HG03039 (cell line): Measurements from ENCODE around the gene DDAH2.

Source experiments
- ATAC-seq: cut with Tn5 transposase; IDR thresholded peaks from one replicate; pipeline ENCODE4 v1.9.1; 2021; ENCODE audit warnings: mild to moderate bottlenecking, moderate library complexity; ENCODE audit not compliant: unreplicated experiment

Gene DDAH2

DNA sequence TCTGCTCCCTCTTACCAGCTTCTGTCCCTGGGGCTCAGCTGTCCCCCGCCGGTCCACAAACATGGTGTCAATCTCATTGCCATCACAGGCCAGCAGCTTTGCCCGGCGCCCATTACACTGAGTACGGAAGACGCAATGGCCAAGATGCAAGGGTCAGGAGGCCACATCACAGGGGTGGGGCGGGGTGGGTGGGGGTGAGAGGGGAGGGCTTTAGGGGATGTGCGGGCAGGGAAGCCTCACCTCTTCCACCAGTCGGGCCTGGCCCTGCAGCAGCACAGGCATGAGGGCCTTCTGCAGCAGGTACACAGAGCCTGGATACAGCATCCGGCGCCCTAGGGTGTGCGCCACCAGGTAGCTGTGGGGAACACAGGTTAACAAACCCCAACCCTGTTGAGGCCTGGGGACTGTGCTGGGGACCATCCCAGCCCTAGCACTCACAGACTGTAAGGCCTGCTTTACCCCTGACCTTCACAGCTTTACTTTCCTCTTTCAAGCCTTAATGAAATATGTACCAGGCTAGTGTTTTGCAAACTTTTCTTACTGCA, 37.5 kb downstream of the DDAH2 start:
- ATAC-seq, result no peak

DNA sequence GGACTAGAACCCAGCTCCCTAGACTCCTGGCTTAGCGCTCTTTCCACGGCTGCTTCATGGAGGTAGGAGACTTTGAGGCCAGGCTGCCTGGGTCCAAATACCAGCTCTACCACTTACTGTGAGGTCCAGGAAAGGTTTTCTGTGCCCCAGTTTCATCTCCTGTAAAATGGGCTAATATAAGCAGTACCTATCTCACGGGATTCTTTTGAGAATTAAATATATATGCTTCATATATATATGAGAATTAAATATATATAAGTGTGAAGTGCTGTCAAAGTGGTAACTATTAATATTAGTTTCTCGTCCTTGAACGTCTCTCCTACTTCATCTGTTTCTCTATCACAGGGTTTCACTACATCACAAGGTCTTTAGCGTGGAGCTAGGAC, 38.0 kb downstream of the DDAH2 start:
- ATAC-seq, result no peak

DNA sequence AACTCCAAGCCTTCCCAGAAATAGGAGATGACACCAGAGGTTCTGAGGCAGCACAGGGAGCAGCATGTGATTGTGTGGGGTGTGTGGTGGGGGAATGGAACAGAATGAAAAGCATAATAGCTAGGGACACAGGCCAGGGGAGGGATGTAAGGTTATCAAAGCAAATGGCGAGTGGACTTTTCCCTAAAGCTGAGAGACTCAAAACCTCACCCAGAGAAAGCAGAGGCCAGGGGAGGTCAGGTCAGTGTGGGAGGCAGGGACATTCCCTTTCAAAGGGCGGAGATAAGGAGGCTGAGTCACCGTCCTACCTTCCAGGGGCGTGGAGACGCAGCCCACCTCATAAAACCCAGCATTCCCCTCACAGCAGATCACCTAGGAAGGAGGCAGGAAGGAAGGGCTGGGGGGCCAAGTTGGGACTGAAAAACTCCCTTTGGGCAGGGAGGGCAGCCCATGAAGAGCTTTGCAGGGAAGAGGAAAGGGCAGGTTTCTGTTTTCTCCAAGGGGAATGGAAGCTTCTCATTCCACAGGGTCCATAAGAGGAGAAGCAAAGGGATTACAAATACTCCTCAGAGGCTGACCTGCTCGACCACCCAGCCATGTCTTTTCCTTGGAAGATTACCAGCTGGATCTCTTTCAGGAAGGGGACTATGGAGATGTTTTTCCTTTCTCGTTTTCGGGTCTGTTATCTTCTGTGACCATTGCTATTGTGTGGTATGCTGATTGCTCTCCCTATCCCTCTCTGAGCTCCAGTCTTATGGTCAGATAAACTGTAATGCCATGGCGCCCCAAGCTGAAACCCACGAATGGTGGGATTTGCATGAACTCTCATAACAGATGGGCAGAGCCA, 38.6 kb downstream of the DDAH2 start:
- ATAC-seq, result no peak

DNA sequence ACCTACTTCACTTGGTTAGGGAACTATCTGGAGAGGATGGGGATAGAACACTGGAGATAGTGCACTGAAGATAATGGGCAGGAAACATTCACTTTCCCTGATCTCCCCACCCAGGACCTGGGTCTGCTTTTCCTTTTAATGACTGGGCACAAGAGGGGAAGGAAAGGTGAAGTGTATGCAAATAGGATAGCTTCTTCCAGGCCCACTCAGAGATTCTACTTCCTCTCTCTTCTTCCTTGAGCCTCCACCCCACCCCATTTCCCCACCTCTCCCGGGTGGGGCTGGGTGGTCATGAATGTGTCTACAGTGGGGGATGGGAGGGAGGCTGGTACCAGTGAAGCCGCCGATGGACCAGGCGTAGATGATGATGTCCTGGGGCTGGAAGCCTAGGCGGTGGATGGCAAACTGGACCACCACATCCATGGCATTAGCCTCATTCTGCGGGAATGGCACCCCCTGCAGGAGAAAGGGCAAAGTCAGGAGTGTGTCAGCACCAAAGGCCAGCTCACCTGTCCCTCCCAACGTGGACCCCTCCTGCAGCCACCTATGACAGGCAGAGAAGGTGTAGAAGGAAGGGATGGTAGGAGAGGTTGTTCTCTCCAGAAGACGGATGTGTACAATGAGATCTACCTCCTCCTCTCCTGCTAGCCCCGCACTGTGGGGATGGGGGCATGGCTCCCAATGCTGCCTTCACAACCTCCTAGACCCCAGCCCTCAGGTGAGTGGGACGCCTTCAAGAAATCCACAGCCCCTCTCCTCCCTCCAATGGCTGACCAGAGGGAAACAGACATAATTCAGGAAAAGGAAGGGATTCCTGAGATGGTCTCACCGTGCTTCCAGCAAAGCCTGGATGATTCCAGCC, 39.6 kb downstream of the DDAH2 start:
- no peak for ATAC-seq

DNA sequence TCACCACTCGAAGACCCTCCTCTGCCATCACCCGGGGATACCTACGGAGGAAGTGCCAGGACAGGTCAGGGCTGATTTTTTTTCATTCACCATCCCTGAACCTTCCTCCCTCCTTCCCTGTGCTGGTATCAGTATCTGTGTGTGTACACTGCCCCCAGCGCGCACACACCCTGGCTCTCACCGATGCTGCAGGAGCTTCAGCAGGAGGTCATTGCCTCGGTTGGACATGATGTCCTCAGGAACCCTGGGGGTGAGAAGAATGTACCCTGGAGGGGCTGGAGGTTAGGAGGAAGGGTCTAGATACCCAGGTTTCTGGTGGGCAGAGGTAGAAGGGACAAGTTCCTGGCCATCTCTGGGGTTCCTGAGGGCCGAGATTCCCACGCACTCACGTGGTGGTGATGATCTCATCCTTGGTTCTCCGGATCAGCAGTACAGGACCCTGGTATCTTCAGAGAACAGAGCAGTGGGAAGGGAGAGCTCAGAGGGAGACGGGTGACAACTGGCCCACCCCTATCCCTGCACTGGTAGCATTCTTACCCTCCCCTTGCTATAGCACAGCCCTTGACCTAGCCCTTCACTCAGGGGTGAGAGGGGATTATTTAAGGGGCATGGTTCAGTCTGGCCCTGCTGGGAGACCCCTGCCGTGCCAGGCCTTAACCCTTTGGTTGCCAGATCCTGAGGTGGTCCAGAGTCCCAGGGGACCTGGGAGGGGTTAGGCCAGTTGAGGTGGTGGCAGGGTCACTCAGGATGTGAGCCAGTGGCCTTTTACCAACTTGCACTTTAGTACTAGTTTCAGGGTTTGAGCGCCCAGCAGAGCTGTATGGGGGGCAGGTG, 41.0 kb downstream of the DDAH2 start:
- no peak for ATAC-seq

DNA sequence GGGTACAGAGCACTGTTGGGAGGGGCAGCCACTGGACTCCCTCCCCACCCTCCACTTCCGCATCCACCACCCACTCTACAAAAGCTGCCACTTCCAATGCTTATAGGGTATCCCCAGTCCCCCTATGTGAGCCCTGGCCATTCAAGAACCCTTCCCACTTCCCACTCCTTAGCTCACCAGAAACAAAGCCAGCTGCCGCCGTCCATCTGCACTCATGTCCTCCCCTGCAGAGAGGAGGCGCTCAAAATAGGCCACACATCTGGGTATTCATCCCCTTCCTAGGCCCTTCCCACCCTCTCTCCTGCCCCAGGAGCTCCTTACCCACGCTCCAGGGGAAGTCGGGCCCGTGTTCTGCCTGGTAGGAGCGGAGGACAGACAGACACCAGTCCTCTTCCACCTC, 41.8 kb downstream of the DDAH2 start:
- ATAC-seq, result no peak

DNA sequence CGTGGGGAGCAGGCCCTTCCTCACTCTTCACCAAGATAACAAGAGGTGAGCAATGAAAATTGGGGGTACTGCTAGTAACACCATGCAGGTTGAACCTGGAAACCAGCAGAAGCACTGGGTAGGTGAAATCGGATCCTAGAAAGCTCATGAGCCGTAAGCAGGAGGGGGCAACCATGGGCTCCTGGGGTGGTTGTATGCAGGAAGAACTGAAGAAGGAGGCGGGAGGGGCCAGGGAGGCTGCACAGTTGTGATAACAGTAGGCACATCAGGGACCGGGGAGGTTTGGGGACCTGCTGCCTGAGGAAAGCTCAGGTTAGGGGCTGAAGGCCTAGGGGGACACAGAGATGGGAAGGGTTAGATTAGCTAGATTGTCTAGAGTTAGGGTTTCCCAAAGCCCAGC, 42.6 kb downstream of the DDAH2 start:
- no peak for ATAC-seq

DNA sequence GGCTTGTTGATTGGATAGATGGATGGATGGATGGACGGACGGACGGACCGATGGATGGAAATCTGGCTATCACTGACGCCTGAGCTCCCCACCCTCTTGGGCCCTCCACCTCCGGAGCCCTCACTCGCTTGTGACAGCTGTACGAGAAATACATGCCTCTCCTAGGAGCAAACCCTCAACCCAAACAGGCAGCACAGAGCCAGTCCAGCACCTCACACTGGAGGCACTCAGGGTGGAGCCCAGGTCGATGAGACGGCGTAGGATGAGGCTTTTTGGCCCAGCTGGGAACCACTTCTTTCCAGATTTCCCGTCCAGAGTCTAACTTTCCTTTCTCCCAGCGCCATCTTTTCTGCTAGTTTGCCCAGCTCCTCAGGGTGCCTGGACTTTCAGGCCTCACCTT, 45.5 kb downstream of the DDAH2 start:
- no peak for ATAC-seq

DNA sequence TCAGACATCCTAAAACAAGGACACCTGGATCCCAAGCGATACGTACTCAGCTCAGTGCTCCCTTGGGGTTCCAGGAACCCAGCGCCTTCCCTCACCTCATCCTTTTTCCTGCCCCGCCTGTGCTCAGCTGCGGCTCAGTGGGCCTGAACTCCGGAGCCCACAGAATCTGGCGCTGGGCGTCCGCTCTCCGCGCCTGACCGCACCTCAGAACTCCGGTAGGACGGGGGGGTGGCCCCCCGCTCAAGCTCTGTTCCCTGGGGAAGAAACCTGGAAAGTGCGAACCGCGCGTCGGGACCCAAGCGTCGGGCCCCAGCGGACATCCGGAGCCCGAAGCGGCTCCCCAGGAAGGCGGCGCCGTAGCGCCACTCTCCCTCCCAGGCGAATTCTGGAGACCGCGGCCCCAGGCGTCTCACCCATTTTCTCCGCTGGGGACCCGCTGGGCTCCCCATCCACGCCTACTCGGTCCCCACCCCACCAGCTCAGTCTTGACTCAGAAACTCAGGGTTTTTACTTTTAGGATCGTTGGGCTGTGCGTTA, 47.9 kb downstream of the DDAH2 start:
- no peak for ATAC-seq

DNA sequence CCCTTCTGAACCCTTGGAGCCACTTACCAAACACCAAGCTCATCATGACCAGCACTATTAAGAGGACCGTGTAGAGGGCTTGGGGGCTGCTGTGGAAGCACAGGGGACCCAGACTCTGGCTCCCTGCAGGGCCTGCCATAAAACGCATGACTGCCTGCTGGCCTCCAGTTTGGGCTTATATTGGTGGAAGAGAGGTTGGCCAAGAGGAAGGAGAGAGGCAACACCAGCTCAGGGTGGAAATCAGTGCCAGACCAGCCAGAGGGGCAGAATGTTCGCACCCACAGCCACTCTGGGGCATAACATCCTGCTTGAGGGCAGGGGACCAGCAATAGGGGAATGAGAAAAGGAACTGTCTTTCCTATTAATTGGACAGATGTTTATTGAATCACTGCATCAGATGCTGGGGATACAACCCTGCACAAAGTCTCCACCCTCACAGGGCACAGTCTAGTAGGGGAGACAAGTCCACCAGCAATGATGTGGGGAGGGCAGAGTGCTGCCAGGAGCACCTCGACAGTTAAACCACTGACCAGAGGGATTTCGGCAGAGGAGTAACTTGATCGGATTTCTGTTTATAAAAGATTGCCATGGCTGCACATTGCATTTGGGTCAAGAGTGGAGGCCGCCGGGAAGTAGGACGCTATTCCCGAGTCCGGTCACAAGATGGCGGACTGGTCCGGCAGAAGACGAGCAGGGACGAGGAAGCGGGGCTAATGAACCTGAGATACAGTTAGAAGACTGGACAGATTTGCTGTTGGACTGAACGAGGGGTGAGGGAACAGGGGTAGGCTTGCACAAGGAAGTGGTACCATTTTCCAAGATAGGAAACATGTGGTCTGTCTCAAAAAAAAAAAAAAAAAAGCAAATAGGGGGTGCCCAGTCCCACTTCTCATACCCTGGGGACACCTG, 48.6 kb downstream of the DDAH2 start, which contains the start of gene LY6G5C:
LY6G5C (minus strand) TSS at position 842 of the 909 bp plus-strand sequence; CDS start at position 148, 694 bp downstream.
- no peak for ATAC-seq

DNA sequence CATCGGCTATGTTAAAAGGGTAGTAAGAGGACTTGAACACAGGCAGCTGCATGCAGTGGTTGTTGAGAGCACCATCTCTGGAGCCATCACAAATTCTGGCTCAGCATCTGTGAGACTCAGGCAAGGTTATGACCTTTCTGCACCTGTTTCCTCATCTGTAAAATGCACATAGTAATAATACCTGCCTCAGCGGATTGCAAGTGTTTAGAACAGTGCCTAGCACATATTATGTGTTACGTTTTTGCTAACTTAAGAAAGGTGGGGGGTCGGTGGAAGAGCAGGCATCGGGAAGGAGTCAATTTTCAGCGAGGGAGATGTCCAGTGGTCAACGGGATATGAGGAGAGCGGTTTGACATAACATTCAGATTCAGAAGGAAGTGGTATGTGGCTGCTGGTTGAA, 51.1 kb downstream of the DDAH2 start:
- no peak for ATAC-seq
